HepG2 (cell line): ENCODE measurements around the gene PKD1L1. TPM values are rescaled to one million over a fixed set of nuclear protein-coding genes. Genes with fewer than 3 reads are reported as not detected.
A peak's percentile ranks its signal among the peaks of the same experiment; 100 is the strongest.

Source experiments
- ATAC-seq: fragments of 200-7000 bp; cut with Tn5 transposase; 3 replicates; pipeline ENCODE4 v1.9.1; 2020; ENCODE audit warnings: mild to moderate bottlenecking, moderate library complexity
- BruUV-seq: library from RNA; stranded (reverse); fragments of 400-500 nt; replicated peaks from 2 replicates; lab custom pipeline; 2021; lab: Mats Ljungman, UMichigan
- CTCF ChIA-PET: fragments of 300-600 bp; formaldehyde crosslinking; extraction: SDS; loops from one replicate; lab custom pipeline; 2021; ENCODE audit warnings: low total read pairs, inconsistent platforms, low intra/inter-chr PET ratio; lab: Yijun Ruan, JAX
- POLR2A ChIA-PET: fragments of 350-600 bp; sonication (Branson Sonifier 250); formaldehyde crosslinking; loops from one replicate; lab custom pipeline; 2020; ENCODE audit warnings: antibody characterized with exemption, inconsistent platforms; lab: Yijun Ruan, JAX
- DNase-seq: peaks from one replicate; pipeline ENCODE4 v3.0.0-alpha.2; 2015; ENCODE audit warnings: low spot score
- FAIRE-seq: peaks from 3 replicates; lab custom pipeline; 2011; peaks lifted over from hg19 to GRCh38; lab: Jason Lieb, UNC
- H2AFZ ChIP-seq: one replicate; pipeline ENCODE4 v1.6.1; 2011; ENCODE audit warnings: low read length, inconsistent platforms
- H3K27ac ChIP-seq: fragments of 300-600 bp; 3 replicates; pipeline ENCODE4 v1.8.0; 2011; ENCODE audit warnings: mixed run types, mild to moderate bottlenecking, mixed read lengths, low read length, inconsistent platforms; ENCODE audit not compliant: insufficient read depth; ENCODE audit errors: extremely low read length
- H3K27me3 ChIP-seq, 2 experiments: fragments of 200-600 bp in 1 of 2; 2 replicates in 1 of 2; 3 replicates in 1 of 2; pipeline versions ENCODE4 v1.6.0 to v1.8.0; 2011; ENCODE audit warnings: low read length in 2 of 2, mild to moderate bottlenecking in 2 of 2, moderate library complexity in 2 of 2, inconsistent platforms in 1 of 2; ENCODE audit not compliant: insufficient read depth in 2 of 2, control insufficient read depth in 1 of 2
- H3K36me3 ChIP-seq, 2 experiments: fragments of 200-600 bp in 1 of 2; replicated peaks in 1 of 2; 2 replicates in 1 of 2; 3 replicates in 1 of 2; pipeline versions ENCODE4 v1.5.1 to v1.8.0; 2011; ENCODE audit warnings: low read length in 2 of 2, inconsistent platforms in 1 of 2; ENCODE audit not compliant: insufficient read depth in 2 of 2, control insufficient read depth in 1 of 2
- H3K4me1 ChIP-seq: 2 replicates; pipeline ENCODE4 v1.5.1; 2012; ENCODE audit warnings: low read length, inconsistent platforms; ENCODE audit not compliant: insufficient read depth
- H3K4me2 ChIP-seq: 2 replicates; pipeline ENCODE4 v1.6.0; 2011; ENCODE audit warnings: low read depth, low read length, inconsistent platforms
- H3K4me3 ChIP-seq, 3 experiments: fragments of 200-600 bp in 1 of 3; sonication (generic), shearing (Covaris generic) in 1 of 3; replicated peaks in 1 of 3; 2 replicates each; pipeline ENCODE4 v1.5.1; 2011 to 2016; ENCODE audit warnings: low read length in 3 of 3, inconsistent platforms in 2 of 3, low read depth in 2 of 3, mild to moderate bottlenecking in 2 of 3, control low read depth in 1 of 3, mixed read lengths in 1 of 3; ENCODE audit not compliant: insufficient read depth in 1 of 3
- H3K79me2 ChIP-seq: one replicate; pipeline ENCODE4 v1.6.1; 2011; ENCODE audit warnings: low read length, inconsistent platforms; ENCODE audit not compliant: insufficient read depth
- H3K9ac ChIP-seq: 2 replicates; pipeline ENCODE4 v1.6.0; 2011; ENCODE audit warnings: mild to moderate bottlenecking, low read depth, low read length, inconsistent platforms; ENCODE audit not compliant: insufficient read depth
- H3K9me3 ChIP-seq: 2 replicates; pipeline ENCODE4 v1.5.1; 2012; ENCODE audit warnings: mild to moderate bottlenecking, low read length
- H4K20me1 ChIP-seq: 2 replicates; pipeline ENCODE4 v1.6.0; 2011; ENCODE audit warnings: inconsistent platforms, mild to moderate bottlenecking, low read length, moderate library complexity; ENCODE audit not compliant: insufficient read depth
- XRCC5 ChIP-seq: fragments of 200-400 bp; formaldehyde crosslinking; optimal IDR thresholded peaks from 2 replicates; pipeline ENCODE3; 2017; ENCODE audit warnings: mild to moderate bottlenecking, low read length
- ZNF747 ChIP-seq: sonication (generic); formaldehyde crosslinking; IDR thresholded peaks from 2 replicates; pipeline ENCODE4 v1.8.1; 2023; ENCODE audit warnings: missing genetic modification reagents, mild to moderate bottlenecking, borderline replicate concordance
- WGBS: methylation state at CpG from one replicate; pipeline ENCODE4 v1.1.6; 2017; ENCODE audit warnings: low lambda C conversion rate; 5-methylcytosine and 5-hydroxymethylcytosine counted together
- in situ Hi-C: cut with HindIII; loops from 2 replicates; pipeline ENCODE4 v1.10.0; 2017; ENCODE audit warnings: low pct_unique_long_range_greater_than_20kb; ENCODE audit not compliant: extremely low pct_ligation_motif_present
- intact Hi-C: fragments of 100-400 bp; cut with micrococcal nuclease; formaldehyde crosslinking; loops from one replicate; pipeline ENCODE4 v1.10.0; 2022; ENCODE audit not compliant: unreplicated experiment
- polyA plus RNA-seq, 8 experiments: library from polyadenylated mRNA; depleted of rRNA in 3 of 8; stranded (reverse) in 7 of 8; unstranded in 1 of 8; fragments of >200 nt; fragmentation: Illumina TruSeq in 4 of 8; extraction: Trizol in 4 of 8; gene quantifications; 2 replicates each; pipeline versions ENCODE4 v1.2.1 to v1.2.3, GENCODE V29; 2011 to 2016; ENCODE audit warnings: low read depth in 4 of 8, missing spikeins in 1 of 8, mixed read lengths in 1 of 8; ENCODE audit not compliant: insufficient read depth in 1 of 8
- total RNA-seq, 5 experiments: library from RNA; depleted of rRNA; stranded (reverse); fragments of >200 nt; fragmentation: Illumina TruSeq; extraction: Trizol; gene quantifications; 2 replicates each; pipeline ENCODE4 v1.2.3, GENCODE V29; 2016; ENCODE audit warnings: low read depth in 1 of 5
- TF ChIP-seq, protein P1 (sequence below): IDR thresholded peaks from 2 replicates; pipeline ENCODE4 v1.6.1; 2018; ENCODE audit warnings: missing genetic modification reagents, mild to moderate bottlenecking, missing compliant biosample characterization
- TF ChIP-seq, protein P2 (sequence below): sonication (generic); formaldehyde crosslinking; IDR thresholded peaks from 2 replicates; pipeline ENCODE4 v1.4.0; 2020; ENCODE audit warnings: missing genetic modification reagents, borderline replicate concordance
- TF ChIP-seq, protein P3 (sequence below): sonication (generic); formaldehyde crosslinking; IDR thresholded peaks from 2 replicates; pipeline ENCODE4 v1.5.0; 2020; ENCODE audit warnings: mild to moderate bottlenecking, missing genetic modification reagents, borderline replicate concordance
- TF ChIP-seq, protein P4 (sequence below): sonication (generic); formaldehyde crosslinking; IDR thresholded peaks from 2 replicates; pipeline ENCODE4 v1.4.0; 2020; ENCODE audit warnings: mild to moderate bottlenecking, missing genetic modification reagents

The PKD1L1 gene
- total and polyA plus RNA-seq, 2 of the 13 experiments (the other 11 are each of a cell fraction or from before 2014, with no cell fraction given) = 0.01 TPM; not detected in 1

DNA sequence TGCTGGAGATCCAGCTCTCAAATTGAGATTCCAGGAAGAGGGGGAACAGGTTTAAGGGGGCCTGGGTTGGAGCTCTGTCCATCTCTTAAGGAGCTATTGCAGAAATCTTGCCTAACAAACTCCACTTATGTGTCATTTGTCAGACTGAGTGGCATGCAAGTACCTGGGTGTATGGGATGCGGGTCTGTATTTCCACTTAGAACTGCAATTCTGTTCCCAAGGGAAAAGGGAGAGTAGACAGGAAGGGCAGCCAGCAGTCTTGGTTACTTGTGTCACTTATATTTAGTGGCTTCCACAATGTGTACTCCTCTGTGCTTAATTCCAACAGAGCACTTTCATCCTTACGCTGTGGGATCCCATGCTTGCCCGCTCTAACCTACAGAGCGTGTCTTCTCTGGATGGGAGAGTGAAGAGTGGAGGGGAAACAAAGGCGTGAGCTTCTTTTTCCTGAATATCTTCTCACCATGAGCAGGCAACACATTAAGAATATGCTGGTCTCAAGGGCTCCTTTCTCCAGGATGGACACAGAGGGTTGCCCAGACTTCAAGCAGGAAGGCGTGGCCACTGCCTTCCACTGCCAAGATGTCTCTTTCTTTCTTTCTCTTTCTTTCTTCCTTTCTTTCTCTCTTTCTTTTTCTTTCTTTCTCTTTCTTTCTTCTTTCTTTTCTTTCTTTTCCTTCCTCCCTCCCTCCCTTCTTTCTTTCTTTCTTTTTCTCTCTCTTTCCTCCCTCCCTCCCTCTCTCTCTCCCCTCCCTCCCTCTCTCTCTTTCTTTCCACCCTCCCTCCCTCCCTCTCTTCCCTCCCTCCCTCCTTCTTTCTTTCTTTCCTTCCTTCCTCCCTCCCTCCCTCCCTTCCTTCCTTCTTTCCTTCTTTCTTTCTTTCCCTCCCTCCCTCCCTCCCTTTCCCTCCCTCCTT, 212.6 kb downstream of the PKD1L1 start:
- in situ Hi-C loops = no loop called here

More for the DNA sequence above, 212.6 kb downstream of the PKD1L1 start:
- intact Hi-C loops = loop anchor here (2.0 kb wide), 1 partner anchor 51 kb away; no protein-coding TSS in a partner anchor
- Histone ChIP-seq H2AFZ (no peak overlapping the region), H3K4me3 (no peak overlapping the region), H3K27me3 (no peaks in the 10 kb centered on the region), H3K79me2 (no peaks in the 10 kb centered on the region), H3K9me3 (no peaks in the 10 kb centered on the region)
- WGBS = 96% methylated on average over 6 of the region's 6 CpGs
- TF ChIP-seq, protein P1, sequence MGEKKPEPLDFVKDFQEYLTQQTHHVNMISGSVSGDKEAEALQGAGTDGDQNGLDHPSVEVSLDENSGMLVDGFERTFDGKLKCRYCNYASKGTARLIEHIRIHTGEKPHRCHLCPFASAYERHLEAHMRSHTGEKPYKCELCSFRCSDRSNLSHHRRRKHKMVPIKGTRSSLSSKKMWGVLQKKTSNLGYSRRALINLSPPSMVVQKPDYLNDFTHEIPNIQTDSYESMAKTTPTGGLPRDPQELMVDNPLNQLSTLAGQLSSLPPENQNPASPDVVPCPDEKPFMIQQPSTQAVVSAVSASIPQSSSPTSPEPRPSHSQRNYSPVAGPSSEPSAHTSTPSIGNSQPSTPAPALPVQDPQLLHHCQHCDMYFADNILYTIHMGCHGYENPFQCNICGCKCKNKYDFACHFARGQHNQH = no peak
- TF ChIP-seq ZNF747 (CRISPR knock-in tag) (0 out of 2 replicates have a peak, but pooled peaks have one; percentile 23), XRCC5 (no peak)
- TF ChIP-seq, protein P2, sequence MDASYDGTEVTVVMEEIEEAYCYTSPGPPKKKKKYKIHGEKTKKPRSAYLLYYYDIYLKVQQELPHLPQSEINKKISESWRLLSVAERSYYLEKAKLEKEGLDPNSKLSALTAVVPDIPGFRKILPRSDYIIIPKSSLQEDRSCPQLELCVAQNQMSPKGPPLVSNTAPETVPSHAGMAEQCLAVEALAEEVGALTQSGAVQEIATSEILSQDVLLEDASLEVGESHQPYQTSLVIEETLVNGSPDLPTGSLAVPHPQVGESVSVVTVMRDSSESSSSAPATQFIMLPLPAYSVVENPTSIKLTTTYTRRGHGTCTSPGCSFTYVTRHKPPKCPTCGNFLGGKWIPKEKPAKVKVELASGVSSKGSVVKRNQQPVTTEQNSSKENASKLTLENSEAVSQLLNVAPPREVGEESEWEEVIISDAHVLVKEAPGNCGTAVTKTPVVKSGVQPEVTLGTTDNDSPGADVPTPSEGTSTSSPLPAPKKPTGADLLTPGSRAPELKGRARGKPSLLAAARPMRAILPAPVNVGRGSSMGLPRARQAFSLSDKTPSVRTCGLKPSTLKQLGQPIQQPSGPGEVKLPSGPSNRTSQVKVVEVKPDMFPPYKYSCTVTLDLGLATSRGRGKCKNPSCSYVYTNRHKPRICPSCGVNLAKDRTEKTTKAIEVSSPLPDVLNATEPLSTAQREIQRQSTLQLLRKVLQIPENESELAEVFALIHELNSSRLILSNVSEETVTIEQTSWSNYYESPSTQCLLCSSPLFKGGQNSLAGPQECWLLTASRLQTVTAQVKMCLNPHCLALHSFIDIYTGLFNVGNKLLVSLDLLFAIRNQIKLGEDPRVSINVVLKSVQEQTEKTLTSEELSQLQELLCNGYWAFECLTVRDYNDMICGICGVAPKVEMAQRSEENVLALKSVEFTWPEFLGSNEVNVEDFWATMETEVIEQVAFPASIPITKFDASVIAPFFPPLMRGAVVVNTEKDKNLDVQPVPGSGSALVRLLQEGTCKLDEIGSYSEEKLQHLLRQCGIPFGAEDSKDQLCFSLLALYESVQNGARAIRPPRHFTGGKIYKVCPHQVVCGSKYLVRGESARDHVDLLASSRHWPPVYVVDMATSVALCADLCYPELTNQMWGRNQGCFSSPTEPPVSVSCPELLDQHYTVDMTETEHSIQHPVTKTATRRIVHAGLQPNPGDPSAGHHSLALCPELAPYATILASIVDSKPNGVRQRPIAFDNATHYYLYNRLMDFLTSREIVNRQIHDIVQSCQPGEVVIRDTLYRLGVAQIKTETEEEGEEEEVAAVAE (CRISPR knock-in tag) = 0 out of 2 replicates have a peak, but pooled peaks have one; percentile 26
- TF ChIP-seq, protein P3, sequence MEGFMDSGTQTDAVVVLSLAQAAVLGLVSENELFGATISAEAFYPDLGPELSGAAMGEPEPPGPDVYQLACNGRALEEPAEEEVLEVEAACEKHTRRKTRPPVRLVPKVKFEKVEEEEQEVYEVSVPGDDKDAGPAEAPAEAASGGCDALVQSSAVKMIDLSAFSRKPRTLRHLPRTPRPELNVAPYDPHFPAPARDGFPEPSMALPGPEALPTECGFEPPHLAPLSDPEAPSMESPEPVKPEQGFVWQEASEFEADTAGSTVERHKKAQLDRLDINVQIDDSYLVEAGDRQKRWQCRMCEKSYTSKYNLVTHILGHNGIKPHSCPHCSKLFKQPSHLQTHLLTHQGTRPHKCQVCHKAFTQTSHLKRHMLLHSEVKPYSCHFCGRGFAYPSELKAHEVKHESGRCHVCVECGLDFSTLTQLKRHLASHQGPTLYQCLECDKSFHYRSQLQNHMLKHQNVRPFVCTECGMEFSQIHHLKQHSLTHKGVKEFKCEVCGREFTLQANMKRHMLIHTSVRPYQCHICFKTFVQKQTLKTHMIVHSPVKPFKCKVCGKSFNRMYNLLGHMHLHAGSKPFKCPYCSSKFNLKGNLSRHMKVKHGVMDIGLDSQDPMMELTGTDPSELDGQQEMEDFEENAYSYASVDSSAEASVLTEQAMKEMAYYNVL = peak; percentile 49; the same call in 1 of the 2 replicates
- TF ChIP-seq, protein P4, sequence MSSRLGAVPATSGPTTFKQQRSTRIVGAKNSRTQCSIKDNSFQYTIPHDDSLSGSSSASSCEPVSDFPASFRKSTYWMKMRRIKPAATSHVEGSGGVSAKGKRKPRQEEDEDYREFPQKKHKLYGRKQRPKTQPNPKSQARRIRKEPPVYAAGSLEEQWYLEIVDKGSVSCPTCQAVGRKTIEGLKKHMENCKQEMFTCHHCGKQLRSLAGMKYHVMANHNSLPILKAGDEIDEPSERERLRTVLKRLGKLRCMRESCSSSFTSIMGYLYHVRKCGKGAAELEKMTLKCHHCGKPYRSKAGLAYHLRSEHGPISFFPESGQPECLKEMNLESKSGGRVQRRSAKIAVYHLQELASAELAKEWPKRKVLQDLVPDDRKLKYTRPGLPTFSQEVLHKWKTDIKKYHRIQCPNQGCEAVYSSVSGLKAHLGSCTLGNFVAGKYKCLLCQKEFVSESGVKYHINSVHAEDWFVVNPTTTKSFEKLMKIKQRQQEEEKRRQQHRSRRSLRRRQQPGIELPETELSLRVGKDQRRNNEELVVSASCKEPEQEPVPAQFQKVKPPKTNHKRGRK (CRISPR knock-in tag) = peak; percentile 99
- TF ChIP-seq, all 625 proteins: peak for 4
- no peaks in the 10 kb centered on the region for H3K36me3 ChIP-seq
- peak overlapping the region; percentile 75 for H3K27ac ChIP-seq
- CTCF ChIA-PET = no interaction called here
- no TSS peak for BruUV-seq
- H3K9ac ChIP-seq = peak overlapping the region; percentile 37
- no peaks in the 10 kb centered on the region for H4K20me1 ChIP-seq
- ATAC-seq (no peak), FAIRE-seq (peak; percentile 15), DNase-seq (no peak)
- POLR2A ChIA-PET = interaction anchor here (0.8 to 5.7 kb wide), 4 partner anchors 11 to 112 kb away, joined by 3 to 70 read pairs (median 24); no protein-coding TSS in a partner anchor
- H3K4me2 ChIP-seq = peak overlapping the region; percentile 55
- peaks cover 95% of the 10 kb centered on the region for H3K4me1 ChIP-seq
